GM21529 (cell line): ENCODE results near the gene ATG4B.

Experiments used
- ATAC-seq: cut with Tn5 transposase; IDR thresholded peaks from one replicate; pipeline ENCODE4 v1.9.1; 2021; ENCODE audit not compliant: unreplicated experiment

The ATG4B gene

DNA sequence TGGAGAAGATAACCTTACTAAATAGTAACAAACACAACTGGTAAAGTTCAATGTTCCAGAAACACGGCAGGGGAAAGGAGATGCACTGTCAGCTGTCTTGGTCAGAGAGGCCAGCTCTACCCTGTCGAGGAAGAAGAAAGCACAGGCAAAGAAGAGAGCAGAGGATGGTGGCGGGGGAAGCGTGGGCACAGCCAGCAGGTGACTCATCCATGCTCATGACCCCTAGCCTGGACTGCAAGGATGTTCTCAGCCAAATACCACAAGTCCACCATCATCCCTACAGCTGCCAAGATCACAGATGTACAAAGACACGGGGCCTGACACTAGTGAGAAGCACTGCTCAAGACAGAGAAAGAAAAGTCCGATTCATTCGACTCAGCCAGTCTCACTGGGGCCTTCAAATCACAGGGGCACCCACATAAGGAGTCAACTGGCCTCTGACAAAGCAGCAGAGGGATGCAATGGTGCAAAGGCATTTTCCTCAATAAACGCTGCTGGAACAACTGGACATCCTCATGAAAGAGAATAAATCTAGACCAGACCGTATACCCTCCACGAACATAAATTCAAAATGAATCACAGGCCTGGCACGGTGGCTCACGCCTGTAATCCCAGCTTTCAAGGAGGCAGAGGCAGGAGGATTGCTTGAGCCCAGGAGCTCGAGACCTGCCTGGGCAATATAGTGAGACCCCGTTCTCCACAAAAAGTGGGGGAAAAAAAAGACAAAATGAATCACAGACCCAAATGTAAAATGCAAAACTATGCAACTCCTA is 43.5 kb downstream of the ATG4B start:
- ATAC-seq: no peak

DNA sequence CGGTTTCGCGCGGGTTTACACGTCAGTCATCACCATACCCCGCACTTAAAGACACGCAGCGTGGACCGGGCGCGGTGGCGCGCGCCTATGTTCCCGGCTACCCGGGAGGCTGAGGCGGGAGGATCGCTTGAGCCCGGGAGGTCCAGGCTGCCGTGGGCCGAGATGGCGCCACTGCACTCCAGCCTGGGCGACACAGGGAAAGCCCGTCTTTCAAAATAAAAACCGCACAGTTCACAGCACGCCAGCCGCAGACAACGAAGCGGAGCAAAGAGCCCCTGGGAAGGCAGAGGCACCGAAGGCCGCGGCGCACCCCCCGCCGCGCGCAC is 48.8 kb downstream of the ATG4B start:
- peak; percentile 5 for ATAC-seq

DNA sequence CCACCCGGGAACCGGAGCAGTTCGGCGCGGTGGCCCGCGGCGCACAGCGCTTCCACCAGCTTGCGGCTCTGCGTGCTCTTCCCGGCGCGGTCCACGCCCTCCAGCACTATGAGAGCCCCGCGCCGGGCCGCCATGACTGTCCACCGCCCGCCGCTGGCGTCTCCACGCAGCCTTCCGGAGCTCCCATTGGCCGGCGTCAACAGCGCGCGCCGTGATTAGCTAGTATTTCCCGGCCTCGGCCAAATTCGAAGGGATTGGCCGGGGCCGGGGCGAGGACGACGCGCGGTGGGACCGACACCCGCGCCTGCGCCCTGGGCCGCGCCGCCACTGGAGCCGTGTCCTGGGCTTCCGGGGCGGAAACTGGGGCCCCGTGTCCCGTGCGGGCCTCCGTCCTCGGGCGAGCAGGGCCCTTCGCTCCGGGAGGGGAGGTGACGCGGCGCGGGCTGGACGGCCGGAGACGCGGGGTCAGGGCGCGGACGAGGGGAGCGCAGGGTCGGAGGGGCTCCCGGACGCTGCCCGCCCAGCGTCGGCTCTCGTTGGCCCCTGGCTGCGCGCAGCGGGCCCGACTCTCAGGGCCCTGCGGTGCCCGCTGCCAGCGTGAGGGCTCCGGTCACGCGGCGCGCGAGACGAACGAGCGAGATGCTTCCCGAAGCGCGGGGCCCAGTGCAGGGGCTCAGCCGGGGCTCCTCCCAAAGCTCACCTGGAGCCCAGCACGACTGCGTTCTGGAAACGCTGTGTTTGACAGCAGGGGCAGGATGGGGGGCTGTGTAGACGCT is 49.3 kb downstream of the ATG4B start, which contains the start of gene DTYMK:
TSS of gene DTYMK (minus strand) at position 166 of the 776 bp plus-strand sequence. CDS start at position 134, 32 bp downstream.
- ATAC-seq: peak; percentile 94

DNA sequence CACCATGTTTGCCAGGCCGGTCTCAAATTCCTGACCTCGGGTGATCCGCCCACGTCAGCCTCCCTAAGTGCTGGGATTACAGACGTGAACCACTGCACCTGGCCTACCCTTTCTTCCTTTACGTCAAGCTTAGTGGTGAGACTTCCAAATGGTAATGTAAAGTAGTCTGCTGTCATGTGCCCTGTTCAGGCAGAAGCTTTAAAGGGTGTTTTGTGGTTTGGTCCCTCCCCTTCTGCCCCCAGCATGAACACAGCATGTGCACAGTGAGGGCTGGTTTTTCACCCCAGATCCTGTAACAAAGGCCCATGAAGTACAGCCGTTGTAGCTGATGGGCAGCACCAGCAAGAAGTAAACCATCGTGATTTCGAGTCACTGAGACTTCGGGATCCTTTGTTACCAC is 51.8 kb downstream of the ATG4B start:
- ATAC-seq: no peak

DNA sequence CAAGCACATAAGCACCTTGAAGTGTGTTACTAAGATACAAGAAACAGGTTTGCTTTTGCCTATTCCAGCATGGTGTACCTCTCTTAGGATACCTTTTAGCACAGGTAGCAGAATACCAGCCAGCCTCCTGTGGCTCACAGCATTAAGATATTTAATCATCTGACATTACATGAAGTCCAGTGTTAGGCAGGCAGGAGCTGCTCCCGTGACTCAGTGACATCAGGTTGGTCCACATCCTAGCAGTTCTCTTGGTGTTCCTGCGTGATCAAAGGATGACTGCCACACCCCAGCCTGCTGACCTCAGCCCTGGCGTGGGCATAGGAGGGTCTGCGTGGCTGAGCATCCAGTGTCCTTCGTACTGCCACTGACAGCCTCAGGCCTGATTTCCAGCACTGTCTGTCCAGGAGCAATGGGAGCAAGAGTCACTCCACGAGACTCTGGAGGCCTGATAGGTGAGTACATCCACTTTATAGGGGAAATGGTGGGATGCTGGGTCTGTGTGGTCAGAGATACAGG is 52.8 kb downstream of the ATG4B start:
- ATAC-seq: no peak

DNA sequence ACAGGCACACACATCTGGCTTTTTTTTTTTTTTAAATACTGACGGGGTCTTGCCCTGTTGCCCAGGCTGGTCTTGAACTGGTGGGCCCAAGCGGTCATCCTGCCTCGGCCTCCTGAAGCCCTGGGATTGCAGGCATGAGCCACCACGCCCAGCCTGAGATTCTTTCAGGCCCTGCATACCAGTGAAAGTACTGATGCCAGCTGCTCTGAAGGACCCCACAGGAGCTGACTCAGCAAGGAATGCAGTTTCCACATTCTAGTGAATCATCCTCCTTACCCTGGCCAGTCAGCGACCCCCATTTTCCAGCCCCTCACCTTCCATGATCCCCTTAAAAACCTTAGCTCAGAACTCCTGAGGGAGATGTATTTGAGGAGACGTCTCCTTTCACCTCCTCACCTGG is 55.0 kb downstream of the ATG4B start:
- no peak for ATAC-seq

DNA sequence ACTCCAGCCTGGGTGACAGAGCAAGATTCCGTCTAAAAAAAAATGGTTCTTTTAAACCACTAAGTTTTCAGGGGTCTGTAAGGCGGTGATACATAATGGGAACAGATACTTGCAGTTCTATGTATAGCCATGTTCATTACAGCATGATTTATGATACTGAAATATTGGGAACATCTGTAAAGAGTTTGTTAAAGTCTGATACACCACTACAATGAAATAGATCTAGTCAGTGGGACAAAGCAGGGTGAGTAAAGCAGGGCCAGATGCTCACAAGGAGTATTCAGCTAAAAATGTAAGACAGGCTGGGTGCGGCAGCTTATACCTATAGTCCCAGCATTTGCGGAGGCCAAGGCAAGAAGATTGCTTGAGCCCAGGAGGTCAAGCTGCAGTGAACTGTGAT is 58.2 kb downstream of the ATG4B start:
- no peak for ATAC-seq

DNA sequence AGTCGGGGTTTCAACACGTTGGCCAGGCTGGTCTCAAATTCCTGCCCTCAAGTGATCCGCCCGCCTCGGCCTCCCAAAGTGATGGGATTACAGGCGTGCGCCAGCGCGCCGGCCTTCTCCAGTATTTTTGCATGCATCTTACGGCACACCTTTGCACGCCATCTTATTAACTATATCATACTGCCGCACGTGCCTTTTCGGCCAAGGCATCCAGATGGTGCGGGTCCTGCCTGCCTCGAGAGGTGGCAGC is 63.6 kb downstream of the ATG4B start:
- ATAC-seq: no peak

DNA sequence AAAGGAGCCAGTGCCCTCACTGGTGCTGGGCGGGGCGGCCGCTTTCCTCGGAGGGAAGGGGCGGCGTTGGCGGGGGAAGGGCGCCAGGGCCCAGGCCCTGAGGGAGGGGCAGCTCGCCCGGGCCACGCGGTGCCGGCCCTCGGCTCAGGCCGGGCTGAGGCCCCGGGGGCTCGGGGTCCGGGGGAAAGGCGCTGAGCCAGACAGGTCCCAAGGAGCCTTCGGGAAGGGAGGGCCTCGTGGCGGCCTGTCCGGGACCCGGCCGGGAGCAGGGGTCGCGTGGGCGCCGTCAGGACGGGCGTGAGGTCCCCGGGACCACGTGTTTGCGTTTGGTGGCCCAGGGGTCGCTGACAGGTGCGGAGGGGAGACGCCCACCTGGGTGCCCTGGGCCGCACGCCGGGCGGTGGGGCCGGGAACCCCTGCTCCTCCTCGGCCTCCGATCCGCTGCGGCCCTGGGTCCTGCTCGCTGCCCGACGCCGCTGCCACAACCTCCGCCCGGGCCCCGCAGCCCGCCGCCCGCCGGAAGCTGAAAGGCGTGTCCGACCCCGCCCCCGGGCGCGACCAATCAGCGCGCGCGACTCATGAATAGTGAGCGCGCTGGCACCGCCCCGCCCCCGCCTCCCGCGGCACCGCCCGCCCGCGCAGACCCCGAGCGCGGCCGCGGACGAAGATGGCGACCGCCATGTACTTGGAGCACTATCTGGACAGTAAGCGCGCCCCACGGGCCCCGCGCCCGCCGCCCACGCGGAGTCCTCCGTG is 64.1 kb downstream of the ATG4B start, which contains the start of gene ING5:
TSS of gene ING5 (plus strand) at position 641 of the 756 bp plus-strand sequence. CDS start at position 668, 27 bp downstream.
- ATAC-seq: peak; percentile 53

DNA sequence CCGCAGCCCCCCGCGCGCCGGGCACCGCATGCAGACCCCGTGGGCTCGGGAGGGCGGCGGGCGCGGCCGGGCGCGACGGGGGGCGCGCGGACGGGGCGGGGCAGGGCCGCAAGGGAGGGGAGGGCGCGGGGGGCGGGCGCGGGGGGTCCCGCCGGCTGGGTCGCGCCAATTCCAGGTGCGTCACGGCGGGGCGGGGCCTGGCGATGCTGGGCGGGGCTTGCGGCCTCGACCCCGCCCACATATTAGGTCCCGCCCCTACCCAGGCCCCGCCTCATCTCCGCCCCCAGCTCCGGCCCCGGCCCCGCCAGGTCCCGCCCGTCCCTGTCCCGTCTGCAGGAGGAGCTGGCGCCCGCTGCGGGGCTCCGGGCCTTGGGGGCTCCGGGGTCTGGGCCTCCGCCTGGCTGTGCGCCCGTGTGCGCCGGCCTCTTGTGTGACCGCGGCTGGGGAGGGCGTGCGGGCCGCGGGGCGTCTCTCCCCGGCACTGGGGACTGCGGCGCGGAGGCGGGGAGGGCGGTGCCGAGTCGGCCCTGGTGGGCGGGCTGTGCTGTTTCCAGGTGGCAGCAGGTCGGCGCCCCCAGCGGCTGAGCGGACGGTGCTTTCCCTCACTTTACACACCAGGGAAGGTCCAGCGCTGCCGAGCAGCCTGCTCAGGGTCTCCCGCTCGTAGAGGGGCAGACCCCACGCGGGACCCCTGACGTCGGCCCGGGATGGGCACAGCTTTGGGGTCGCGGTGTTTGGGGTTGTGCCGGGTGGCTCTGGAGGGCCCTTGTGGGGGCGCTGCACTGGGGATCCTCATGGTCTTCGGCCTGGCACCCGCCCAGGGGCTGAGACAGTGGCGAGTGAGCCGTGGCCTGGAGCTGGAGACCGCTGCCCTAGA is 64.9 kb downstream of the ATG4B start:
- peak; percentile 69 for ATAC-seq

DNA sequence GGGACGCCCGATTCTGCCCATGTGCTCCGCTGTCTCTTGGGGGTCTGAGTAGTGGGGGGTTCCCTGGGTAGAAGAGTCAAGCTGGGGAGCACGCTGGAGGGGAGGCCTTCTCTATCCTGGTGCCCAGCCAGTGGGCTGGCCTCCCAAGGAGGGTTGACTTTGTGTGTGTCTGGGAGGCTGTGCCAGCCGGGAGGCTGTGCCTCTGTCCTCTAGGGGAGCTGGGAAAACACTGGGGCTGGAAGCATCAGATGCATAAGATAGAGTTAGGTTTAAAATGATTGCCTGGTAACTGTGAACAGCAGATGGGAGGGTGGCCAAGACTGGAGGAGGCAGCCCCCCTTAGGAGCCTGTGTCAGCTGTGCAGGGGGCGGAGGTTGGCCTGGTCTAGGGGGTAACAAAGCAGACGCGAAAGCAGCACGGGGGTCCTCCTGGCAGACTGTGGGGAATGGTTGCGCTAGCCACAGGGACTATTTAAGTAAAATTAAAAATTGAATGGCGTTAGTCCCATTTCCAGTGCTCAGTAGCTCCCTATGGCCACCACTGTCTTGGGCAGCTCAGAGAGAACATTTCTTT is 65.6 kb downstream of the ATG4B start:
- no peak for ATAC-seq

DNA sequence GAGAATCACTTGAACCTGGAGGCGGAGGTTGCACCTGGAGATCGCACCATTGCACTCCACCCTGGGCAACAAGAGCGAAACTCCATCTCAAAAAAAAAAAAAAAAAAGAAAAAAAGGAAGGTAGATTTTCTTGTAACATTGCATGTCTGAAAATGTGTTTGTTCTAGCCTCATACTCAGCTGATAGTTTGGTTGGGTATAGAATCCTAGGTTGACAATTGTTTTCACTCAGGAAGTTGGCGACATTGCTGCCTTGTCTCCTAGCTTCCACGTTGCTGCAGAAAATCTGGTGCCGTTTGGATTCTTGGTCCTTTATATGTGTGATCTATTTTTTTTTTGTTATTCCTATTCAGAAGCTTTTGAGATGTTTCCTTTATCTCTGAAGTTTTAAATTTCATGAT is 69.0 kb downstream of the ATG4B start:
- ATAC-seq: no peak

DNA sequence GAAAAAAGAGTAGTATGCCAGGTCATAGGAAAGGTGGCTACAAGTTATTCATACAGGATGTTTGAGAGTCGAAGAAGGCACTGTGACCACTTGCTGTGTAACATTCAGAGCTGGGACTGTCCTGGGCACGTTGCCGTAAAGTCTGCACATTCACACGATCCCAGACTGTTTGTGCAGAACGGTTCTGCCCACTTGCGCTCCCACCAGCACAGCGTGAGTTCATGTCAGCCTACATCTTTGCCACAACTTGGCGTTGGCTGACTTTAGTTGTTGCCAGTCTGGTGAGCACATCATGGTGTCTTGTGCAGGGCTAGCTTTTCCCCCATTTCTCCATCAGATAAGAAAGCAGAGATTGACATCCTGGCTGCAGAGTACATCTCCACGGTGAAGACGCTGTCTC is 71.4 kb downstream of the ATG4B start:
- ATAC-seq: no peak

DNA sequence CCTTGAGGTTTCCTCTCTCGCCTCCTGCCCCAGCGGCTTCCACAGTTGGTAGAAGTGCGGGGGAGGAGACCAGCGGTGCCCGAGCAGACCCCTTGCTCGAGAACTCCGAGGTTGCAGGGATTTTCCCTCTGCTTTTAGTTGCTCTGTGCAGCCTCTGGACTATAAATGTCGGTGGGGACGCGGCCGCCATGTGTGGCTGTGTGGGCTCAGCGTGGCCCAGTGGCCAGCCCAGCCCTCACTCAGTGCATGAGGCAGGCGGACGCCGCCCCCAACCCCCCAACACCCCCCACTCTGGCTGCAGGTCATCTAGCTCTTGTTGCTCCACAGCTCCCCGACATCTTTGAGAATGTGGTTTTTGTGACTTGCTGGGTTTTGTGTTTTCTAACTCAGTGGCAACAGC is 81.6 kb downstream of the ATG4B start:
- no peak for ATAC-seq

DNA sequence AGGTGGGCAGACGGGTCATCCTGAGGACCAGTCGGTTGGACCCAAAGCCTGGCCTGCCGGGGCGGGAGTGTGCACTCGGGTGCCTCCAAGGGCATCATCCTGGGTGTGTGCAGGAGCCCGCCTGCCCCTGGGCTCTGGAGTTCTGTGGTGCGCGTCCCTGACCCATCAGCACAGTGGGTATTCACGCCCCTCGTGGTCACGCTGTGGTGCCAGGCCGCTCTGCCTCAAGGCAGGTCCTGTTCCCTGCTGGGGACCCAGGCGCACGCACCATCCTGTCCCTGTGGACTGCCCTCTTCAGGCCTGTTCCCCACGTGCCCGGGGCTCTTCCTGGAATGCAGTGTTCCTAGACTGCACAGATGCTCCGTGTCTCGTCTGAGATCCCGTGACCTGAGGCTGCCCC is 82.6 kb downstream of the ATG4B start:
- ATAC-seq: no peak

DNA sequence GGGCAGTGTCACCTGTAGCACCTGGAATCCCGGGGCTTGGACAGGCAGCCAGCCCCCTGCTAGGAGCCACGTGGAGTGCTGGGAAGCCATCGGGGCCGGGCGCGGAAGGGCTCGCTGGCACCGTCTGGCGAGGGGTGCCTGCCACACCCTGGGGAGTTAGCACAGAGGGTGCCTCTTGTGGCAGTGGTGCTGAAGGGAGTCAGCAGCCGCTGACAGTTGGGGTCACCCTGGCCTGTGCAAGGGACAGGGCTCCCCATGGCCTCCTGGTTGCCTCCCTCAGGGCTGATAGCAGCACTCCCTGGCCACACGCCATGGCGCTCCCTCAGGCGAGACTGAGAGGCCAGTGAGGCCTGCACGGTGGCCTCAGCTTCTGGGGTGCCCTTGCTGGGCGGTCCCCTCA is 83.1 kb downstream of the ATG4B start:
- ATAC-seq: no peak

DNA sequence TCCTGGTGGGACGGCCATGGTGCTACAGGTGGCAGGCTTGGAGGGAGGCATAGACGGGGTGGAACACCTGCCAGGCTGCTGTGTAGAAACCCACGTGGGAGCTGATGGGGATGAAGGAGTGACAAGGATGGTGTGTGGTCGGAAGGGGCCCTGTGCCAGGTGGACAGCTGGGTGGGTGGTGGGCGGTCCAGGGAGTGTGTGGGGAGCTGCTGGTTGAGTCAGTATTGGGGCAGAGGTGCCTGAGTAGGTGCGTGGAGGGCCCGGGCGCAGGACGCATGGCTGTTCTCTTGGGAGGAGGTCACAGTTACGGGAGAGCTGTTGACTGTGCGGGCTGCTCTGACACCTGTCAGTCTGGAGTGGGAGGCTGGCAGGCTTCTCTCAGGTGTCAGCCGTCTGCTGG is 84.4 kb downstream of the ATG4B start:
- ATAC-seq: no peak

DNA sequence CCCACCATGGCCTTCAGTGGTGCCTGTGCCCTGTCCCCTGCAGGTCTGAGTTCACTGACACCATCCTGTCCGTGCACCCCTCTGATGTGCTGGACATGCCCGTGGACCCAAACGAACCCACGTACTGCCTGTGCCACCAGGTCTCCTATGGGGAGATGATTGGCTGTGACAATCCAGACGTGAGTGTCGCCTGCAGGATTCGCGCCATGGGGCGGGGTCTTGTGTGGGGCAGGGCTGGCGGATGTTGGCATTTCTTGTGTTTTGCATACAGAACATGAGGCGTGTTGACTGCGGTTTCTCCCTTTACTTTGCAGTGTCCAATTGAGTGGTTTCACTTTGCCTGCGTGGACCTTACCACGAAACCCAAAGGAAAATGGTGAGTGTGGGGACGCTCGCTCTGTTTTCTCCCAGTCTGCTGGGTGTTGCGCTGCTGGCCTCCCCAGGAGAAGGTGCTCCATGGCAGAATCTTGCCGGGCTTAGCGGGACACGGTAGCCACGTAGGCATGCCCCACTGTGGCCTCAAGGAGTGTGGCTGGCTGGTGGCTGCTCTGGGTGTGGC is 85.5 kb downstream of the ATG4B start:
- ATAC-seq: no peak
